BLaER1 treated with 17β-estradiol and CSF1 and Interleukin-3, amounts not matched to agents 10 nM and 100 nM (cell line): Measurements from ENCODE around the gene NXN.

Experiments used
- H3K27ac ChIP-seq, 11 experiments: shearing (Covaris generic); formaldehyde crosslinking; 2 replicates each; pipeline ENCODE4 v1.8.1; 2022
- H3K27me3 ChIP-seq, 11 experiments: shearing (Covaris generic); formaldehyde crosslinking; 2 replicates each; pipeline ENCODE4 v1.8.1; 2022
- H3K36me3 ChIP-seq, 11 experiments: shearing (Covaris generic); formaldehyde crosslinking; 2 replicates each; pipeline ENCODE4 v1.8.1; 2022
- H3K4me1 ChIP-seq, 10 experiments: shearing (Covaris generic); formaldehyde crosslinking; 2 replicates each; pipeline ENCODE4 v1.8.1; 2022
- H3K4me2 ChIP-seq, 11 experiments: shearing (Covaris generic); formaldehyde crosslinking; 2 replicates each; pipeline ENCODE4 v1.8.1; 2022
- H3K4me3 ChIP-seq, 10 experiments: shearing (Covaris generic); formaldehyde crosslinking; 2 replicates each; pipeline ENCODE4 v1.8.1; 2022
- H3K9ac ChIP-seq, 11 experiments: shearing (Covaris generic); formaldehyde crosslinking; 2 replicates each; pipeline ENCODE4 v1.8.1; 2022
- H3K9me3 ChIP-seq, 11 experiments: shearing (Covaris generic); formaldehyde crosslinking; replicated peaks in 1 of 11; 2 replicates each; pipeline ENCODE4 v1.8.1; 2022
- H4K20me1 ChIP-seq, 11 experiments: shearing (Covaris generic); formaldehyde crosslinking; 2 replicates each; pipeline ENCODE4 v1.8.1; 2022
- Cebpa-rat ChIP-seq, 11 experiments: shearing (Covaris generic); IDR thresholded peaks; 2 replicates each; pipeline ENCODE4 v1.8.1; 2022

NXN gene

GRCh38 chr17:885971-886571 is 93.5 kb downstream of the NXN start:
- TF ChIP-seq Cebpa-rat (IDR thresholded peaks at IDR 0.05): no peak
- peaks cover 0 to 71% (median 29%) of the 10 kb centered on the region in 11 experiments; a peak in 19 of 22 replicates for H4K20me1 ChIP-seq
- H3K9me3 ChIP-seq: no peaks in the 10 kb centered on the region
- no peak overlapping the region for H3K4me3 ChIP-seq
- no peak overlapping the region for H3K9ac ChIP-seq
- H3K27ac ChIP-seq: no peak overlapping the region
- H3K36me3 ChIP-seq: peaks cover 0 to 12% (median 0%) of the 10 kb centered on the region in 11 experiments; a peak in 6 of 22 replicates
- H3K4me1 ChIP-seq: peaks cover 36 to 86% (median 79%) of the 10 kb centered on the region in 10 experiments
- H3K27me3 ChIP-seq: peaks cover 0 to 23% (median 0%) of the 10 kb centered on the region in 11 experiments; a peak in 4 of 22 replicates
- H3K4me2 ChIP-seq: no peak overlapping the region

DNA sequence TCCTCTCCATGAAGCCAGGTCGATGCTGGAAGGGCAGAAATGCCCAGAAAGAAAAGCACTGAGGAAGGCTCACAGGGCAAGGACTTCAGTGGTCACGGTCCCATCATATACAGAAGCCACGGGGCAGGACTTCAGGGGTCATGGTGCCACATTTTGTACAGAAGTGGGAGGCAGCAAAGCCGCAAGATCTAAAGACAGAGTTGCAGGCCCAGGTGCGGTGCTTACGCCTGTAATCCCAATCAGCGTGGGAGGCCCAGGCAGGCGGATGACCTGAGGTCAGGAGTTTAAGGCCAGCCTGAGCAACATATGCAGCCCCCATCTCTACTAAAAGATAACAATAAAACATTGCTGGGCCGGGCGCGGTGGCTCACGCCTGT is 96.0 kb downstream of the NXN start:
- H3K9me3 ChIP-seq: no peaks in the 10 kb centered on the region
- H3K27me3 ChIP-seq: peaks cover 0 to 10% (median 0%) of the 10 kb centered on the region in 11 experiments; a peak in 3 of 22 replicates
- peak overlapping the region in 8 of 11 experiments; percentile 43 to 69 (median 65); a peak in 12 of 22 replicates for H3K27ac ChIP-seq
- no peak overlapping the region for H3K4me3 ChIP-seq
- H3K9ac ChIP-seq: peak overlapping the region in 5 of 11 experiments; percentile 0 to 44 (median 35); a peak in 5 of 22 replicates
- H3K4me1 ChIP-seq: peaks cover 47 to 86% (median 79%) of the 10 kb centered on the region in 10 experiments
- peak overlapping the region; percentile 36 to 73 (median 60); a peak in 20 of 22 replicates for H3K4me2 ChIP-seq
- H4K20me1 ChIP-seq: peaks cover 0 to 59% (median 6%) of the 10 kb centered on the region in 11 experiments; a peak in 10 of 22 replicates
- no peak for TF ChIP-seq Cebpa-rat (IDR thresholded peaks at IDR 0.05)
- H3K36me3 ChIP-seq: peaks cover 0 to 12% (median 0%) of the 10 kb centered on the region in 11 experiments; a peak in 6 of 22 replicates

DNA sequence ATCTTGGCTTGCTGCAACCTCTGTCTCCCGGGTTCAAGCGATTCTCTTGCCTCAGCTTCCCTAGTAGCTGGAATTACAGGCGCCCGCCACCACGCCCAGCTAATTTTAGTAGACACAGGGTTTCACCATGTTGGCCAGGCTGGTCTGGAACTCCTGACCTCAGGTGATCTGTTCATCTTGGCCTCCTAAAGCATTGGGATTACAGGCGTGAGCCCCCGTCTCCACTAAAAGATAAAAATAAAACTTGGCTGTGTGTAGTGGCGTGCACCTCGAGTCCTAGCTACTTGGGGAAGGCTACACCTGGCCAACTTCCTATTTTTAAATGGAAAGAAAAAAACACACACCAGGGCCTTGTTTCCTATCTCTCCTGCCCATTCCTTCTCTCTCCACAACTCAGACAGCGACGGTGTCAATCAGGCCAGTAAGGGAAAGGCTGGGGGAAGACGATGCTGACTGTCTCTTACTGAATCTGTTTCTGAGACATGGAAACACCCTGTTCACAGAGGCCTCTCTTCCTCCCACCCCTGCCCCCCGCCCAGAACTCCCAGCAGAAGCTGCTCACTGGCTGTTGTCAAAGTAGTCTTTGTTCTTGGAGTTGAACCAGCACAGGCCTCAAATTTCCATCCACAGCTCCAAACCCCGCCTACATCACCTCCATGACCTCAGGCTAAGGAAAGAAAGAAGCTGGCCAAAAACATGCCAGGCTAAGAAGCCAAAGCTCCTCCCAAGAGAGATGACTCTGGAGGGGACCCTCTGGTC is 96.6 kb downstream of the NXN start:
- Histone ChIP-seq H3K4me2 (peak overlapping the region; percentile 36 to 73 (median 60)), H3K9me3 (no peaks in the 10 kb centered on the region), H3K4me1 (peaks cover 47 to 83% (median 76%) of the 10 kb centered on the region in 10 experiments), H3K36me3 (peaks cover 0 to 12% (median 0%) of the 10 kb centered on the region in 11 experiments; a peak in 6 of 22 replicates), H3K27ac (peak overlapping the region in 9 of 11 experiments; percentile 33 to 69 (median 64); a peak in 18 of 22 replicates), H4K20me1 (peaks cover 0 to 53% (median 0%) of the 10 kb centered on the region in 11 experiments; a peak in 8 of 22 replicates), H3K9ac (peak overlapping the region in 6 of 11 experiments; percentile 0 to 44 (median 34); a peak in 5 of 22 replicates), H3K27me3 (peaks cover 0 to 7% (median 0%) of the 10 kb centered on the region in 11 experiments; a peak in 3 of 22 replicates), H3K4me3 (no peak overlapping the region)
- no peak for TF ChIP-seq Cebpa-rat (IDR thresholded peaks at IDR 0.05)

GRCh38 chr17:881778-882177 is 97.8 kb downstream of the NXN start:
- peaks cover 0 to 49% (median 0%) of the 10 kb centered on the region in 11 experiments; a peak in 5 of 22 replicates for H4K20me1 ChIP-seq
- H3K27me3 ChIP-seq: no peaks in the 10 kb centered on the region
- H3K27ac ChIP-seq: peak overlapping the region in 6 of 11 experiments; percentile 61 to 69 (median 67); a peak in 12 of 22 replicates
- no peak overlapping the region for H3K9ac ChIP-seq
- no peaks in the 10 kb centered on the region for H3K9me3 ChIP-seq
- H3K4me1 ChIP-seq: peaks cover 49 to 83% (median 77%) of the 10 kb centered on the region in 10 experiments
- H3K4me2 ChIP-seq: peak overlapping the region; percentile 16 to 73 (median 56); a peak in 15 of 22 replicates
- no peak for TF ChIP-seq Cebpa-rat (IDR thresholded peaks at IDR 0.05)
- H3K36me3 ChIP-seq: peaks cover 0 to 5% (median 0%) of the 10 kb centered on the region in 11 experiments; a peak in 4 of 22 replicates
- H3K4me3 ChIP-seq: no peak overlapping the region

GRCh38 chr17:880443-881269 is 98.9 kb downstream of the NXN start:
- Histone ChIP-seq H3K4me3 (no peak overlapping the region), H3K4me1 (peaks cover 60 to 91% (median 87%) of the 10 kb centered on the region in 10 experiments), H3K9me3 (no peaks in the 10 kb centered on the region), H3K36me3 (0 out of 22 replicates have a peak, but pooled peaks cover 0 to 2% (median 0%) of the 10 kb centered on the region in 11 experiments), H3K4me2 (peak overlapping the region; percentile 38 to 91 (median 64); a peak in 21 of 22 replicates), H3K27me3 (no peaks in the 10 kb centered on the region), H4K20me1 (peaks cover 0 to 46% (median 0%) of the 10 kb centered on the region in 11 experiments; a peak in 5 of 22 replicates), H3K27ac (peak overlapping the region in 8 of 11 experiments; percentile 14 to 69 (median 48); a peak in 12 of 22 replicates), H3K9ac (peak overlapping the region in 4 of 11 experiments; percentile 3 to 33 (median 12); a peak in 2 of 22 replicates)
- no peak for TF ChIP-seq Cebpa-rat (IDR thresholded peaks at IDR 0.05)

- H3K36me3 ChIP-seq: peaks cover 0 to 11% (median 0%) of the 10 kb centered on the region in 11 experiments; a peak in 6 of 22 replicates
- peaks cover 0 to 5% (median under 1%) of the 10 kb centered on the region in 11 experiments; a peak in 7 of 22 replicates for H3K9me3 ChIP-seq
- TF ChIP-seq Cebpa-rat (IDR thresholded peaks at IDR 0.05): no peak
- peak overlapping the region in 4 of 10 experiments; percentile 16 to 42 (median 26); a peak in 5 of 20 replicates for H3K4me3 ChIP-seq
- H3K27me3 ChIP-seq: no peaks in the 10 kb centered on the region
- peaks cover 0 to 40% (median 0%) of the 10 kb centered on the region in 11 experiments; a peak in 5 of 22 replicates for H4K20me1 ChIP-seq
- H3K9ac ChIP-seq: peak overlapping the region in 6 of 11 experiments; percentile 22 to 49 (median 42); a peak in 9 of 22 replicates
- H3K27ac ChIP-seq: peak overlapping the region in 9 of 11 experiments; percentile 24 to 69 (median 54); a peak in 17 of 22 replicates
- peaks cover 60 to 89% (median 85%) of the 10 kb centered on the region in 10 experiments for H3K4me1 ChIP-seq
- H3K4me2 ChIP-seq: peak overlapping the region; percentile 38 to 91 (median 64)
These were observed 99.8 kb downstream of the NXN start for GRCh38 chr17:879546-880442.

DNA sequence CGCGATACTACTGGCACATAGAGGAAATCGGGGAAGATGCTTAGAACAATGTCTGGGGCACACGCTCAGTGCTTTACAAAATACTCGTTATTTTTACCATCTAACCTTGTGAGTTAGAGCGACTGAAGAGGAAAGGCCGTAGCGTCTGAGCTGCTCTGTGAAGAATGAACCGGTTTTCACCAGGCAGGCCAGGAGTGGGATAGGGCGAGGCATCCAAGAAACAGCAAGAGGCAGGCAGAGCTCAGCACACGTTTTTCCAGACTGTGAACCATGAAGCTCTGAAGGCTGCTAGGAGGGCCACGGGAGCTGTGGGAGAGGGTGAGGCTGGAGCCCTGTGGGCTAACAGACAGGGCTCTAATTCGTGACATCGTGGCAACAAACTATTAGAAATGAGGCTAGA is 101.9 kb downstream of the NXN start:
- Histone ChIP-seq H3K36me3 (peaks cover 0 to 33% (median 16%) of the 10 kb centered on the region in 11 experiments; a peak in 16 of 22 replicates), H3K4me3 (no peak overlapping the region), H3K4me1 (peaks cover 50 to 84% (median 74%) of the 10 kb centered on the region in 10 experiments), H3K4me2 (peak overlapping the region in 8 of 11 experiments; percentile 13 to 68 (median 60); a peak in 10 of 22 replicates), H3K9ac (peak overlapping the region in 2 of 11 experiments; percentile 6 to 27; a peak in 3 of 22 replicates), H3K27me3 (no peaks in the 10 kb centered on the region), H3K9me3 (peaks cover 6 to 26% (median 22%) of the 10 kb centered on the region in 11 experiments; a peak in 21 of 22 replicates), H3K27ac (peak overlapping the region in 5 of 11 experiments; percentile 4 to 57 (median 45); a peak in 6 of 22 replicates), H4K20me1 (peaks cover 0 to 29% (median 0%) of the 10 kb centered on the region in 11 experiments; a peak in 5 of 22 replicates)
- no peak for TF ChIP-seq Cebpa-rat (IDR thresholded peaks at IDR 0.05)
